Smooth muscle cell (in vitro differentiated cells): ENCODE measurements around the gene OR2A12. TPM values are rescaled to one million over a fixed set of nuclear protein-coding genes. Genes with fewer than 3 reads are reported as not detected.

Experiments used
- DNase-seq: peaks from one replicate; lab custom pipeline; 2025; ENCODE audit not compliant: unreplicated experiment; lab: John Stamatoyannopoulos, UW
- H2AFZ ChIP-seq: fragments of 200-600 bp; sonication (generic); 2 replicates; pipeline ENCODE4 v1.6.0; 2016; ENCODE audit warnings: antibody characterized with exemption, low read depth, mild to moderate bottlenecking
- H3F3A ChIP-seq: fragments of 200-600 bp; sonication (generic); 2 replicates; pipeline ENCODE4 v1.6.0; 2017; ENCODE audit warnings: antibody characterized with exemption, low read depth
- H3K27ac ChIP-seq: fragments of 200-600 bp; sonication (generic); 2 replicates; pipeline ENCODE4 v1.5.1; 2016; ENCODE audit warnings: low read depth, mild to moderate bottlenecking
- H3K27me3 ChIP-seq: fragments of 200-600 bp; sonication (generic); 2 replicates; pipeline ENCODE4 v1.6.1; 2016; ENCODE audit warnings: low read depth, mild to moderate bottlenecking
- H3K36me3 ChIP-seq: fragments of 200-600 bp; sonication (generic); 2 replicates; pipeline ENCODE4 v1.5.1; 2016; ENCODE audit warnings: low read depth
- H3K4me1 ChIP-seq: fragments of 200-600 bp; sonication (generic); 2 replicates; pipeline ENCODE4 v1.5.1; 2016; ENCODE audit warnings: low read depth
- H3K4me2 ChIP-seq: fragments of 200-600 bp; sonication (generic); 2 replicates; pipeline ENCODE4 v1.6.0; 2016; ENCODE audit warnings: mild to moderate bottlenecking
- H3K4me3 ChIP-seq: fragments of 200-600 bp; sonication (generic); 2 replicates; pipeline ENCODE4 v1.5.1; 2016; ENCODE audit warnings: mild to moderate bottlenecking
- H3K79me2 ChIP-seq: fragments of 200-600 bp; sonication (generic); 2 replicates; pipeline ENCODE4 v1.6.0; 2016; ENCODE audit warnings: low read depth, mild to moderate bottlenecking
- H3K9ac ChIP-seq: fragments of 200-600 bp; sonication (generic); 2 replicates; pipeline ENCODE4 v1.6.0; 2016; ENCODE audit warnings: low read depth
- H3K9me3 ChIP-seq: fragments of 200-600 bp; sonication (generic); replicated peaks from 2 replicates; pipeline ENCODE4 v1.5.1; 2016; ENCODE audit warnings: low read depth
- H4K20me1 ChIP-seq: fragments of 200-600 bp; sonication (generic); 2 replicates; pipeline ENCODE4 v1.6.0; 2016; ENCODE audit warnings: low read depth
- WGBS: methylation state at CpG from one replicate; pipeline ENCODE4 v1.1.7; 2016; ENCODE audit warnings: low lambda C conversion rate; 5-methylcytosine and 5-hydroxymethylcytosine counted together
- polyA plus RNA-seq: library from polyadenylated mRNA; unstranded; fragments of >200 nt; fragmentation: Nextera tagmentation; extraction: Ambion mirVana; gene quantifications from 2 replicates; pipeline ENCODE4 v1.2.1, GENCODE V29; 2016
- total RNA-seq: library from RNA; depleted of rRNA; stranded (reverse); fragments of >200 nt; gene quantifications from 2 replicates; pipeline ENCODE4 v1.2.3, GENCODE V29; 2014
- TF ChIP-seq, protein P1 (sequence below): fragments of 200-600 bp; sonication (generic); IDR thresholded peaks from 2 replicates; pipeline ENCODE4 v1.5.1; 2017; ENCODE audit warnings: borderline replicate concordance, mild to moderate bottlenecking, antibody characterized with exemption; ENCODE audit not compliant: insufficient read depth, poor library complexity, severe bottlenecking

Gene OR2A12
- total and polyA plus RNA-seq, 2 experiments from 2014 or later, result not detected

DNA sequence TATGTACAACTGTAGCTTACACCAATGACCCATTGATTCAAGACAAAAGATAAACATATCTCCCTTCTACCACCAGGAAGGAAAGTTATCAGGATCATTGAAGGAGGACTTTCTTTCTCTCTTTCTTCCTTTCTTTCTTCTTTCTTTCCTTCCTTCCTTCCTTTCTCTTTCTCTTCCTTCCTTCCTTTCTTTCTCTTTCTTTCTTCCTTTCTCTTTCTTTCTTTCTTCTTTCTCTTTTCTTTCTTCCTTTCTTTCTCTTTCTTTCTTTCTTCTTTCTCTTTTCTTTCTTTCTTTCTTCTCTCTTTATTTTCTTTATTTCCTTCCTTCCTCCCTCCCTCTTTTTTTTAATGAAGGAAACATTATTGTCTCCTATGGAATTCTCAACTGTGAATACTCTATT, 12.7 kb downstream of the OR2A12 start:
- Histone ChIP-seq H3K4me1 (no peaks in the 10 kb centered on the region), H3K79me2 (no peaks in the 10 kb centered on the region), H3K9ac (no peak overlapping the region), H3K4me2 (no peak overlapping the region), H3K36me3 (no peaks in the 10 kb centered on the region), H4K20me1 (no peaks in the 10 kb centered on the region), H3K9me3 (no peaks in the 10 kb centered on the region), H3K4me3 (no peak overlapping the region), H3F3A (no peaks in the 10 kb centered on the region), H2AFZ (no peak overlapping the region), H3K27me3 (no peaks in the 10 kb centered on the region), H3K27ac (no peak overlapping the region)
- no peak for DNase-seq
- TF ChIP-seq, protein P1, sequence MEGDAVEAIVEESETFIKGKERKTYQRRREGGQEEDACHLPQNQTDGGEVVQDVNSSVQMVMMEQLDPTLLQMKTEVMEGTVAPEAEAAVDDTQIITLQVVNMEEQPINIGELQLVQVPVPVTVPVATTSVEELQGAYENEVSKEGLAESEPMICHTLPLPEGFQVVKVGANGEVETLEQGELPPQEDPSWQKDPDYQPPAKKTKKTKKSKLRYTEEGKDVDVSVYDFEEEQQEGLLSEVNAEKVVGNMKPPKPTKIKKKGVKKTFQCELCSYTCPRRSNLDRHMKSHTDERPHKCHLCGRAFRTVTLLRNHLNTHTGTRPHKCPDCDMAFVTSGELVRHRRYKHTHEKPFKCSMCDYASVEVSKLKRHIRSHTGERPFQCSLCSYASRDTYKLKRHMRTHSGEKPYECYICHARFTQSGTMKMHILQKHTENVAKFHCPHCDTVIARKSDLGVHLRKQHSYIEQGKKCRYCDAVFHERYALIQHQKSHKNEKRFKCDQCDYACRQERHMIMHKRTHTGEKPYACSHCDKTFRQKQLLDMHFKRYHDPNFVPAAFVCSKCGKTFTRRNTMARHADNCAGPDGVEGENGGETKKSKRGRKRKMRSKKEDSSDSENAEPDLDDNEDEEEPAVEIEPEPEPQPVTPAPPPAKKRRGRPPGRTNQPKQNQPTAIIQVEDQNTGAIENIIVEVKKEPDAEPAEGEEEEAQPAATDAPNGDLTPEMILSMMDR, result no peak

- no peaks in the 10 kb centered on the region for H3K79me2 ChIP-seq
- H3K4me3 ChIP-seq, result no peak overlapping the region
- no peak overlapping the region for H3K9ac ChIP-seq
- H3K27me3 ChIP-seq, result no peaks in the 10 kb centered on the region
- WGBS, result 56% methylated on average over 3 of the region's 3 CpGs
- no peak overlapping the region for H2AFZ ChIP-seq
- DNase-seq, result no peak
- H3K36me3 ChIP-seq, result no peaks in the 10 kb centered on the region
- H3K27ac ChIP-seq, result no peak overlapping the region
- H3K9me3 ChIP-seq, result no peaks in the 10 kb centered on the region
- H3F3A ChIP-seq, result no peaks in the 10 kb centered on the region
- H3K4me1 ChIP-seq, result no peaks in the 10 kb centered on the region
- H4K20me1 ChIP-seq, result no peaks in the 10 kb centered on the region
- TF ChIP-seq, protein P1, result no peak
- H3K4me2 ChIP-seq, result no peak overlapping the region
Observed at GRCh38 chr7:144100607-144101006, 14.5 kb downstream of the OR2A12 start.

GRCh38 chr7:144102041-144102440, 16.0 kb downstream of the OR2A12 start:
- Histone ChIP-seq H3K36me3 (no peaks in the 10 kb centered on the region), H3K27me3 (no peaks in the 10 kb centered on the region), H3F3A (no peaks in the 10 kb centered on the region), H3K27ac (no peak overlapping the region), H2AFZ (no peak overlapping the region), H3K9ac (no peak overlapping the region), H3K4me1 (no peaks in the 10 kb centered on the region), H3K4me3 (no peak overlapping the region), H3K4me2 (no peak overlapping the region), H3K79me2 (no peaks in the 10 kb centered on the region), H4K20me1 (no peaks in the 10 kb centered on the region), H3K9me3 (no peaks in the 10 kb centered on the region)
- TF ChIP-seq, protein P1, result no peak
- DNase-seq, result no peak

DNA sequence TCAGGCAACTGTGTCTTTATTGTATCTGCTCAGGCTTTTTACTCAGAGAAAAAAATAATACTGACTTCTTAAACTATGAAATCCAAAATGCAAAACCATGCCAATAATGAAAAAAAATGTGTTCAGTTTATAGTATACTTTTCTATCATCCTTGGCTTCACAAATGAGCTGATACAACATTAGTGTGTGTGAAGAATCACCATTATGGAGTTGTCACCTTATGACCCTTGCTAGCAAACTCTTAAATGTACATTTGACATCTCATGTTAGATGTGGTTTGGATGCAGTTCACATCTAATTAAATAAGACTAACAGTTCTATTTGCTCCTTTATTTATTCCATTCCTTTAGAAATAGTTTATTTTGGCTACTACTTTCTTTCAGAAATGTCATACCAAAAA, 19.1 kb downstream of the OR2A12 start:
- Histone ChIP-seq H2AFZ (no peak overlapping the region), H4K20me1 (no peaks in the 10 kb centered on the region), H3K9me3 (no peaks in the 10 kb centered on the region), H3K27me3 (no peaks in the 10 kb centered on the region), H3K4me1 (no peaks in the 10 kb centered on the region), H3K4me3 (no peak overlapping the region), H3K79me2 (no peaks in the 10 kb centered on the region), H3K9ac (no peak overlapping the region), H3K36me3 (no peaks in the 10 kb centered on the region), H3K27ac (no peak overlapping the region), H3K4me2 (no peak overlapping the region), H3F3A (no peaks in the 10 kb centered on the region)
- TF ChIP-seq, protein P1, result no peak
- DNase-seq, result no peak
